ENCODE data around the gene FAM171A1.

Gene FAM171A1

GRCh38 chr10:15373199-15373598 is 2.1 kb upstream of the FAM171A1 start:
- no peak for DNase-seq

- no peak for DNase-seq
These were observed 755 bp downstream of the FAM171A1 start for GRCh38 chr10:15370212-15370855.

- no peak for DNase-seq
These were observed 1.6 kb downstream of the FAM171A1 start for GRCh38 chr10:15369256-15370211.

GRCh38 chr10:15368101-15368855 is 2.8 kb downstream of the FAM171A1 start:
- no peak for DNase-seq

DNA sequence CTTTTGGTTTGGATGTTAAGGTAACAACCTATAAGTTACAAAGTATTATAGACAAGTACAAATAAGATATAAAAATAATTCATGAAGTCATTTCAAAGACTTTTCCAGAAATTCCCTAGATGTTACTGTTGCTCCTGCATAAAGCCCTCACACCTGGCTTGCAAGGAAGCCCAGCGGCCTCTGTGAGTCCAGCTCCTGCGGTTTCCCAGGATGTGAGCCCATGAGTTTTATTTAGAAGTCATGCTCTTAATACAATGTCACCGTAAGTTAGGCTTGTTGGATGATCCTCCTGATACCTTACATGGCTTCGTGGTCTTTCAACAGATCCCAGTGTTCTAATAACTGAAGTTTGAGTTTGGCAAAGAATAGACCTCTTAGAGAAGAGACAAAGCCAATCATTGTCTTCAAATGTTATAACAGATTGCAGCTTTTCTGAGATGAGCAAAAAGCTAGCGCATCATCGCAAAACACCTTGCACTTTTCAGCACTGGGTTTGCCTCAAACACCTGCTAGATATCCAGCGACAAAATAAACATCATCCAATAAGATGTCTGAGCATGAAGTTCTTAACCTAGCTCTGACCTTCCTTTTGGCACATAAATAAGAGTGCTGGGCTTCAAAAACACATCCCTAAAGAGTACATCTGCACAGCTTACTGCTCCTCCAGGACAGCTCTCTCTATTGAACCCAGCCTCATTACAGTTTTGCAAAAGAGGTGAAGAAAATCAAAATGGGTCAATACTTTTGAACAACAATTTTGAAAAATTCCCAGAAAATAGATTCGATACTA is 3.6 kb downstream of the FAM171A1 start:
- DNase-seq: no peak

GRCh38 chr10:15365692-15366091 is 5.4 kb downstream of the FAM171A1 start:
- DNase-seq: no peak

DNA sequence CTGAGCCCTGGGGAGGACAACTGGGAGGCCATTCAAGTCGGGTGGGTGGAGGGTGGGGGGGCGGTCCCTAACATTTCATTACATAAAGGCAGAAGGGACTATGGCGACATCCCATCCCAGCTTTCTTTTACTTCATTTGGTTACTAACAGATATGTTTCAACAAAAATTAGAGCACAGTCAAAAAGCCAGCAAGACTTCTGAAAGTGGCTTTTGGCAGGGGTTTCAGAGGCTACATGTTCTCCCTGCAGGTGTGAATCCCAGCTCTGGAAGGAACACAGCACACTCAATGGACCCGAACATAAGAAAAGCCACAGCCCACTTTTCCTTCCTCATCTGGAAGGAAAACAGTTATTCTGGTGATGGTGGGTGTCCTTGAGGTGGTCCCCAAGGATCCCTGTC is 7.1 kb downstream of the FAM171A1 start:
- DNase-seq: no peak

DNA sequence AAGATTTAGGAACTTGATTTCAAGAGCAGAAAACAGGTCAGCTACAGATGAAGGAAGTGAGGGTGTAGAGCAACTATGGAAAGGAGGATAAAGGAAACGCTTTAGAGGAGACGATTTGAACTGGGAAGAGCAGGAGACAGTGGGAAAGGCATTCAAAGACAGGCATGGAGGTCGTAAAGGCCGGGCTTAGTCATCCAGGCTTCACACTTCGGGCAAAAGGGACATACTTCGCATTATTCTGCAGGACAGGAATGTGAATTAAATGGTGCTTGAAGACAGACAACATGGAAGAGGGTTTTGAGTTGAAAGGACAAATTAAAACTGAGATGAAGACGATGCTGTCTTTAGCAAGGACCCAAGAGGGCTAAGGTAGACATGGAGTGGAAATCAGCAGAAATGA is 8.1 kb downstream of the FAM171A1 start:
- no peak for DNase-seq

DNA sequence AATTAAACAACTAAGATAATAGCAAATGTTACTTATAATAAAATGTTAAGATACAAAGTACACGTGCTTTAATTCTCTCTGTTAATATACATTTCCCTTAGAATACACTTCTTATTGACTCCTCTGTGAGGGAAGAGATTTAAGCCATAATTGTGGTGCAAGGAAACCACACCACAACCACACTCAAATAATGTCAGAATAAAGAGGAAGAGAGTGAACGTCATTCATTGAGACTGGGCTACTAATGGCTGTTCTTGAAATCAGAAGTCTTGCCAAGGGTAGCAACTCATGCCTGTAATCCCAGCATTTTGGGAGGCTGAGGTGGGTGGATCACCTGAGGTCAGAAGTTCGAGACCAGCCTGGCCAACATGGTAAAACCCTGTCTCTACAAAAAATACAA is 10.0 kb downstream of the FAM171A1 start:
- no peak for DNase-seq

DNA sequence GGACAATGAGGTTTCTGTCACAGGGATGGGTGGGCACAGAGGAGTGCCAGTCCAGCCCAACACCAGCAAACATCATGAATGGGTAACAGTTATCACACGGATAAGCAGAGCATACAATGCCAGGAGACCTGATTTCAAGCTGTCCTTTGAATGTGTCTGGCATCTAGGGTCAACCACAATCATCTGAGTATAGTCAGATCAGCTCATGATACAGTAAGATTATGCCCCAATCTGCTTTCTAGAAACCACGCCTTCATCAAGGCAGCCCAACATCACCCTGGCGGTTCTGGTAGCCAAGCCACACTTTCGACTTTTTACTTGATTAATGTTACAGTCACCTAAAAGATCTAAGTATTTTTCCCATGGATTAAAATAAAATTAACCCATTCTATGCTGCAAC is 10.5 kb downstream of the FAM171A1 start:
- no peak for DNase-seq

GRCh38 chr10:15353471-15354017 is 17.5 kb downstream of the FAM171A1 start:
- no peak for DNase-seq

DNA sequence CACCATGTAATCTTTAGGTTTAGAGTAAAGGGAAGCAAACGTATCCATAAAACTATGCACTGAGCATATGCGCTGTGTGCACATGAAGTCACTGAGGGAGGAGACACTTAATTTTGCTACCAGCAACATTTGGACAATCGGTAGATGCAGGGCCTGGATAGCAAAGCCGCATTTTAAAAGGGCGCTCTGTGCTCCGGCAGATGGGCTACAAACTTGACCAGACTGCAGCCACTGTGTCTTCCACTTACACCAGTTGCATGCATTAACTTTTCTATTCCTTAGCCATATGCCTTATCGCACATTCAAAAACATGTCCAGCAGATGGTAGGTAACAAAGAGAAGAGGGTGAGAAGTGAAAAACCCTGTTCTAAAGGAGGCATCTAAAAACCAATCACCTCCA is 18.3 kb downstream of the FAM171A1 start:
- DNase-seq: no peak

DNA sequence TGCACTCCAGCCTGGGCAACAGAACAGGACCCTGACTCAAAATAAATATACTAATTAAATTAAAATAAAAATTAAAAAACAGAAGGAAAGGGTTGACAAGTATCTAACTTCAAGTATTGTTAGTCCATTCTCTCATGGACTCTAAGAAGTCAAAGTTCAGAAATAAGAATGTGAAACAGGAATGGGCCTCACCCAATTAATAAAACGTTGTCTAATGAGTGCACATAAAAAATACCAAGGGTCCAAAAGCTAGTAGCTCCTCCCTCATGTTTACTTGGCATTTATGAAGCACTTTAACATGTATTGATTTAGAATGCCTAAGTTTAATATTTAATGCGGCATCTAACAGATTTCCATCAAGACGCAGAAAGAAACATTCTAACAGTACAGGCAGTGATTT is 18.9 kb downstream of the FAM171A1 start:
- DNase-seq: no peak

GRCh38 chr10:15351099-15351820 is 19.8 kb downstream of the FAM171A1 start:
- DNase-seq: no peak

DNA sequence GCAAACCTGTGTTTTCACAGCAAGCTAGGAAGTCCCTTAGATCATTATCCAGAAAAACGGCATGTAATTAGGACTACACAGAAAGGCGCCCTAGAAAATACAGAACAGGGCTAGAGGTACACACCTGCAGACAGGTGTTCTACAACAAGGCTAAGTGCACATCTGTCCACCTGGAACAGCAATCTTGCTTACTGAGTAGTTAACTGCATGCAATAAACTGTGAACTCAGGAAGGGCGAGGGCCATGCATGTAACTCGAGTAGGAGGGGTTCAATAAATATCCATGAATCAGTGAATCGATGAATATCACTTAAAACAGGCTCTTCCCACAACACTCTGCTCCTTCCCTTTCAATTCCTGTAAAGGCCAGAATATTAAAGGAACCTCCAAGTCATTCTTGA is 22.0 kb downstream of the FAM171A1 start:
- no peak for DNase-seq

DNA sequence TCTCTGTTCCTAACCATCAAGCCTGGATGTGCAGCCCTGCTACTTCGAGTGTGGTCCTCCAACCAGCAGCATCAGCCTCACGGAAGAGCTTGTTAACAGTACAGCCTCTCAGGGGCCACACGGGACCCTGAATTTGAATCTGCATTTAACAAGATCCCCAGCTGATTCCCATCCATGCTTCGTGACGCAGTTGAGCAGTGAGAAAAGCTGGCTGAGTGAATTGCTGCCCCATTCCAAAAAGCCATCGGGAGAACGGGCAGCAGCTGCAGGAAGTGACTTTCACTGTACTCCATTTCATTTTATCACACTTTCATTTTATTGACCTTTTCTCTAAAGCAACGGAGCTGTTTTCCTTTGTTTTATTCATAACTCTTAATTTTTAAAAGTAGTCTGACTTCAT is 22.5 kb downstream of the FAM171A1 start:
- DNase-seq: no peak

DNA sequence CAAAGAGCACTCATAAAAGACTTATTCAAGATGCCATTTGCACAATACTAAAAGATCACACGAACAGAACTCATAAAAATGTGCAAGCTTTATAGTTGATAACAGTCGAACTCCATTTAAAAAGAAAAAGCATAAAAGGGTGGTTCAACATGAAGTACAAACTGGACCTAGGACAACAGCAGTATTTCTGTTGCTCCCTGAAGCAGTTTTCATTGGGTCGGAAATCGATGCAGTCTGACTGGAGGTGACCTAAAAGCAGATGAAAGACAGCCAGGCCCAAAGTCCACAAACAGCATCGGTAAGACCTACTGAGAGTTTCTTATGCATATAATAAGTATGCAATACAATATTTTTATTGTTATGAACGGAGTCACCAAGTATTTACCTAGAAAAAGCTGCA is 23.9 kb downstream of the FAM171A1 start:
- no peak for DNase-seq

GRCh38 chr10:15346440-15347141 is 24.5 kb downstream of the FAM171A1 start:
- DNase-seq: no peak

GRCh38 chr10:15345450-15345849 is 25.6 kb downstream of the FAM171A1 start:
- DNase-seq: no peak

DNA sequence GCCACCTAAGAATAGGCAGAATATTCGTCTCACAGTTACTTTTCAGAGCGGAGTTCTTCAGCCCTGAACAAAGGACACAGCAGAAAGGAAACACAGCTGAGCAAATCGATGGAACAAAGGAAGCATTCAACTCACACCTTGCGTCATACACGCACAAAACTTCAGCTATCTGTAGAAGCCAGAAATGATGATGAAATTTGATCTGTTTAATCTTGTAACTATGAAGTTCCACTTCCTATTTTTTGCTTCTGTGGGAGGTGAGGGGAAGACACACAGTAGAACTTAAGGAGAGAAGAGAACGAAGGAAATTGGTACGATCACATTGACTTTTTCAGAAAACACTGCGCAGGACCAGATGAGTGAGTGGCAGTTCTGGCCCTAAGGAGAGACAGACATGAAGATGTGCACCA is 26.2 kb downstream of the FAM171A1 start:
- peak; percentile 24 for DNase-seq

DNA sequence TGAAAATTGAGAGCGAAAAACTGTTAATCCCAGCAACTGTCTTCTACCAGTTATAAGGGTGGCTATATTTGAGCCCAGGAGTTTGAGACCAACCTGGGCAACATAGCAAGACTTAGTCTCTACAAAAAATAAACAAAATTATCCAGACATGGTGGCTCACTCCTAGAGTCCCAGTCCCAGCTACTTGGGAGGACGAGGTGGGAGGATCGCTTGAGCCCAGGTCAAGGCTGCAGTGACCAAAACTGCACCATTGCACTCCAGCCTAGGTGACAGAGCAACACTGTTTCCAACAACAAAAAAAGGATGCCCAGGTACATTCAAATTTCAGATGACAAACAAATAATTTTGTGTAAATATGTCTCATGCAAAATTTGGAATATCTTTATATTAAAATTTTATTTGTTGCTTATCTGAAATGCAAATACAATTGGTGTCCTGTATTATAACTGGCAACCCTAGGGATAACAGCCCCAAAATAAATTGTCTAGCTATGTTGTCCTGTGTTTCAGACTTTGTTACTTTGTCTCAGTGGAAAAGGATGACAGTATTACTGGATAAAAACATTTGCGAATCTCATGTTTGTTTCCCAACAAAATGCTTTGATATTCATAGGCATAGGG is 26.7 kb downstream of the FAM171A1 start:
- no peak for DNase-seq

Data from NCI-H1417 treated with DMSO at 0.1 percent for 48 hours (cell line).